CD4-positive, alpha-beta memory T cell (primary cell): ENCODE results near the gene PARD3B. TPM values are rescaled to one million over a fixed set of nuclear protein-coding genes. Genes with fewer than 3 reads are reported as not detected.

Source experiments
- CTCF ChIA-PET: fragments of 350-600 bp; sonication (Branson Sonifier 250); formaldehyde crosslinking; loops from one replicate; lab custom pipeline; 2021; ENCODE audit warnings: inconsistent platforms; ENCODE audit not compliant: partially characterized antibody; lab: Charles Lee
- POLR2A ChIA-PET: fragments of 350-600 bp; sonication (Branson Sonifier 250); formaldehyde crosslinking; loops from one replicate; lab custom pipeline; 2021; ENCODE audit not compliant: partially characterized antibody; lab: Charles Lee
- DNase-seq, 5 donors: peaks; one replicate each; pipeline versions ENCODE4 v3.0.0 to v3.0.0-alpha.2; 2020 to 2022; ENCODE audit warnings: mixed read lengths in 1 of 5
- H3K27ac ChIP-seq: one replicate; pipeline ENCODE4 v1.7.0; 2013; ENCODE audit warnings: low read depth, low read length
- H3K27me3 ChIP-seq: 2 replicates; pipeline ENCODE4 v1.7.0; 2013; ENCODE audit warnings: mild to moderate bottlenecking, low read length, moderate library complexity; ENCODE audit not compliant: insufficient read depth
- H3K36me3 ChIP-seq: 2 replicates; pipeline ENCODE4 v1.7.0; 2013; ENCODE audit warnings: mild to moderate bottlenecking, low read length, moderate library complexity; ENCODE audit not compliant: insufficient read depth
- H3K4me1 ChIP-seq: 2 replicates; pipeline ENCODE4 v1.7.0; 2013; ENCODE audit warnings: mild to moderate bottlenecking, low read length, moderate library complexity; ENCODE audit not compliant: insufficient read depth
- H3K4me3 ChIP-seq, 2 donors: one replicate each; pipeline ENCODE4 v1.7.0; 2013; ENCODE audit warnings: low read length in 2 of 2, mild to moderate bottlenecking in 1 of 2
- H3K9me3 ChIP-seq, 2 donors: one replicate each; pipeline ENCODE4 v1.7.0; 2013; ENCODE audit warnings: low read length in 2 of 2, control low read depth in 1 of 2; ENCODE audit not compliant: control insufficient read depth in 1 of 2
- H3K27ac Mint-ChIP-seq, 7 donors: one replicate each; pipeline ENCODE4 v1.8.0; 2020 to 2021; ENCODE audit warnings: mixed read lengths in 7 of 7, mild to moderate bottlenecking in 6 of 7, inconsistent platforms in 3 of 7, moderate library complexity in 3 of 7
- H3K27me3 Mint-ChIP-seq, 2 donors: one replicate each; pipeline ENCODE4 v1.8.0; 2020 to 2021; ENCODE audit warnings: mixed read lengths in 2 of 2
- H3K36me3 Mint-ChIP-seq, 2 donors: one replicate each; pipeline ENCODE4 v1.8.0; 2020 to 2021; ENCODE audit warnings: mixed read lengths in 2 of 2, inconsistent platforms in 1 of 2, mild to moderate bottlenecking in 1 of 2
- H3K4me1 Mint-ChIP-seq, 4 donors: one replicate each; pipeline ENCODE4 v1.8.0; 2020 to 2021; ENCODE audit warnings: mixed read lengths in 4 of 4, mild to moderate bottlenecking in 1 of 4
- H3K4me3 Mint-ChIP-seq, 8 donors: one replicate each; pipeline ENCODE4 v1.8.0; 2020 to 2021; ENCODE audit warnings: mixed read lengths in 8 of 8, mild to moderate bottlenecking in 7 of 8, moderate library complexity in 6 of 8, inconsistent platforms in 3 of 8
- H3K9me3 Mint-ChIP-seq, 8 donors: one replicate each; pipeline ENCODE4 v1.8.0; 2020 to 2021; ENCODE audit warnings: mixed read lengths in 8 of 8, mild to moderate bottlenecking in 5 of 8, inconsistent platforms in 3 of 8, moderate library complexity in 1 of 8
- intact Hi-C: fragments of 100-400 bp; cut with micrococcal nuclease; formaldehyde crosslinking; loops from one replicate; pipeline ENCODE4 v1.15.1; 2023
- polyA plus RNA-seq, 2 donors: library from polyadenylated mRNA; unstranded; fragments of 300-500 nt; fragmentation: Illumina TruSeq; gene quantifications; one replicate each; pipeline ENCODE4 v1.2.3, GENCODE V29; 2021
- total RNA-seq, 2 experiments: library from RNA; stranded (reverse); gene quantifications; one replicate each; pipeline ENCODE4 v1.2.3, GENCODE V29; 2021

The PARD3B gene
- total and polyA plus RNA-seq, 4 experiments from 2014 or later, result 0.44 to 1.3 (median 1.2) TPM; not detected in 1

DNA sequence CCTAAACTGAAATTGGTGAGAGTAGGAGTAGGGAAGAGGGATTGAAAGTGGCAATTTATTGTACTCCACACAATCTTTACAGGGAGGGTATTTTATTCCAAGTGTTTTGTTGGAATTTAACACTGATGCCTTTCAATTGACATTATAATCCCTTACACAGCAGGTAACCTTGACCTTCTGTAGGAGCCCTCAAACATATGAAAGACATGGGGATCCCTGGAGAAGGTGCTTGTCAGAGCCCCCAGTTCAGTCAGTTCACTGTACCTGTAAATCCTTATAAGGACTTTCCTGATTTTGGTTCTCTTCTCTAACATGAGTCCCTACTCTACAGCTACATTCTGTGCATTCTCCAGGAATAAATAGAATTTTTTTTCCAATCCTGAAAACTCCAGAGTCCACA, 752.1 kb downstream of the PARD3B start:
- H3K9me3 ChIP-seq, result no peaks in the 10 kb centered on the region
- no peaks in the 10 kb centered on the region for H3K36me3 Mint-ChIP-seq
- no peak overlapping the region for H3K27ac Mint-ChIP-seq
- no peak for DNase-seq
- no peaks in the 10 kb centered on the region for H3K4me1 ChIP-seq
- no peaks in the 10 kb centered on the region for H3K27me3 Mint-ChIP-seq
- no peak overlapping the region for H3K27ac ChIP-seq
- H3K4me3 Mint-ChIP-seq, result no peak overlapping the region
- peaks cover 0 to 2% (median 0%) of the 10 kb centered on the region in 4 donors for H3K4me1 Mint-ChIP-seq
- H3K4me3 ChIP-seq, result no peak overlapping the region
- no peaks in the 10 kb centered on the region for H3K27me3 ChIP-seq
- peaks cover 0 to under 1% (median 0%) of the 10 kb centered on the region in 8 donors for H3K9me3 Mint-ChIP-seq
- CTCF ChIA-PET, result no interaction called here
- POLR2A ChIA-PET, result no interaction called here
- H3K36me3 ChIP-seq, result no peaks in the 10 kb centered on the region
- intact Hi-C loops, result no loop called here

DNA sequence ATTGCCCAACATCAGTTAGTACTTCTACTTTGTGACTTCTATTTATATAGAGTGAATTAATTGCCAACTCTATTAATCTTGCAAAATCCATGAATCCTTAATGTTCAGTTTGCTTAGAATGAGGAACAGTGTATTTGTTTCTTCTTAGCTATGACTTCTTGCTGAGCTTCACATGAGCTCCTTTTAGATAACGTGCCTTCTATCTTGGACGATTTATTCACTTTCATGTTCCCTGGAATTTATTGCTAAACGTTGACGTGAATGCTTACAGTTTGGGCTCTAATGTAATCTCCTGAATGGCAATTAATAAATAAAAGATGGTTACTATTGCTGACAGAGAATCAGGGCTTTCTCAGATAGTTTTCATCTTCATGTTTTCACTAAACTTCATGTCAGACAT, 752.6 kb downstream of the PARD3B start:
- no peaks in the 10 kb centered on the region for H3K36me3 Mint-ChIP-seq
- H3K4me1 Mint-ChIP-seq, result peaks cover 0 to 2% (median 0%) of the 10 kb centered on the region in 4 donors
- H3K9me3 ChIP-seq, result no peaks in the 10 kb centered on the region
- no peaks in the 10 kb centered on the region for H3K36me3 ChIP-seq
- intact Hi-C loops, result no loop called here
- no peaks in the 10 kb centered on the region for H3K4me1 ChIP-seq
- H3K4me3 Mint-ChIP-seq, result no peak overlapping the region
- H3K27me3 Mint-ChIP-seq, result no peaks in the 10 kb centered on the region
- ChIA-PET POLR2A (no interaction called here), CTCF (no interaction called here)
- no peak overlapping the region for H3K4me3 ChIP-seq
- no peaks in the 10 kb centered on the region for H3K9me3 Mint-ChIP-seq
- no peak overlapping the region for H3K27ac Mint-ChIP-seq
- no peak overlapping the region for H3K27ac ChIP-seq
- no peak for DNase-seq
- no peaks in the 10 kb centered on the region for H3K27me3 ChIP-seq

DNA sequence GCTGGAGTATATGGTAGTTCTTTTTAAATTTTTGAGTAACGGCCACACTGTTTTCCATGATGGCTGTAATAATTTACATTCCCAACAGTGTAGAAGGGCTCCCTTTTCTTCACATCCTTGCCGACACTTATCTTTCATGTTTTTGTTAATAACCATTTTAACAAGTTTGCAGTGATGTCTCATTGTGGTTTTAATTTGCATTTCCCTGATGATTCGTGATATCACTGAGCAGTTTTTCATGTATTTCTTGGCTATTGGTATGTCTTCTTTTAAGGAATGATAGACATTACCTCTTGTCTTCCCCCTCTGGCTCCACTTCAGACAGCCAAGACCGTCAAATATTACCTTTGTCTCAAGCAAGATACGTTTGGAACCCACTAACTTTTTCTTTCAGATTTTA, 765.9 kb downstream of the PARD3B start:
- H3K27me3 ChIP-seq, result no peaks in the 10 kb centered on the region
- Mint-ChIP-seq H3K4me1 (no peaks in the 10 kb centered on the region), H3K27me3 (no peaks in the 10 kb centered on the region), H3K27ac (no peak overlapping the region), H3K36me3 (no peaks in the 10 kb centered on the region), H3K4me3 (no peak overlapping the region), H3K9me3 (peaks cover 0 to 2% (median 0%) of the 10 kb centered on the region in 8 donors)
- no peaks in the 10 kb centered on the region for H3K9me3 ChIP-seq
- no peak for DNase-seq
- intact Hi-C loops, result no loop called here
- H3K4me1 ChIP-seq, result no peaks in the 10 kb centered on the region
- ChIA-PET POLR2A (no interaction called here), CTCF (no interaction called here)
- no peak overlapping the region for H3K27ac ChIP-seq
- H3K36me3 ChIP-seq, result no peaks in the 10 kb centered on the region
- H3K4me3 ChIP-seq, result no peak overlapping the region

DNA sequence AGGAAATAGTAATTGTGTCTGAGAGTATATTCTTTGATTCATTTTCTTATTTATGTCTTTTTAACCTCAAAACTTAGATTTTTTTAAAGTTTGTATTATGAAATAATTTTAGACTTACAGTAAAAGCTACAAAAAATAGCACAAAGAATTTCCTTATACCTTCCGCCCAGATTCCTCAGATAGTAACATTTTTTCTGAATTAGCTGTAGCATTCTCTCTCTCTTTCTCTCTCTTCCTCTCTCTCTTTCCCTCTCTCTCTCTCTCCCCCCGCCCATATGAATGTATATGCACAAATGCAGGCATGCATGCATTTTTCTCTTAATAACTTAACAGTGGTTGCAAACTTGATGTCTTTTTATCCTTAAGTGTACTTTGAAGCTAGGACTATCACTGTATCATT, 776.0 kb downstream of the PARD3B start:
- Histone ChIP-seq H3K9me3 (no peaks in the 10 kb centered on the region), H3K27ac (no peak overlapping the region), H3K4me1 (no peaks in the 10 kb centered on the region), H3K36me3 (no peaks in the 10 kb centered on the region), H3K27me3 (no peaks in the 10 kb centered on the region), H3K4me3 (no peak overlapping the region)
- POLR2A ChIA-PET, result no interaction called here
- H3K9me3 Mint-ChIP-seq, result peaks cover 0 to 16% (median 5%) of the 10 kb centered on the region in 8 donors
- H3K4me1 Mint-ChIP-seq, result peaks cover 0 to 1% (median 0%) of the 10 kb centered on the region in 4 donors
- CTCF ChIA-PET, result no interaction called here
- no peaks in the 10 kb centered on the region for H3K36me3 Mint-ChIP-seq
- no peak overlapping the region for H3K4me3 Mint-ChIP-seq
- H3K27me3 Mint-ChIP-seq, result peaks cover 0 to 1% of the 10 kb centered on the region in 2 donors
- DNase-seq, result no peak
- intact Hi-C loops, result no loop called here
- H3K27ac Mint-ChIP-seq, result no peak overlapping the region

DNA sequence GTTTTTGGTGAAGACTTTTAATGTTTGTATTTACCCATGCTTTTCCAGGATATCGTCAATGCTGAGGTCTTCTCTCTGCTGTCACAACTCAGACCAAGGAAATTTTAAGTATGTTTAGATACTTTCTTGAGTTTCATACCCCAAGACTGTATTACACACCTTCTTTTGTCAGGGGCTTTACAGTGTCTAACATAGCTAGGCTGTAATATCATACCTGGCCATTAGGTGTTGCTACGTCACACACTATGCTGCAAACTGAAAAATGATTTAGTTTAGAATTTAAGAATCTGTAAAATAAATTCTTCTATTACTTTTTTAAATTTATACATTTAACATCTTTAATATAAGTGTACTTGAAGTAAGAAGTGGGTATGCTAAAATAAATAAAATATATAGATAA, 778.7 kb downstream of the PARD3B start:
- intact Hi-C loops, result no loop called here
- Mint-ChIP-seq H3K27ac (no peak overlapping the region), H3K4me3 (no peak overlapping the region), H3K27me3 (peaks cover 0 to 5% of the 10 kb centered on the region in 2 donors), H3K9me3 (peaks cover 0 to 11% (median 5%) of the 10 kb centered on the region in 8 donors), H3K4me1 (no peaks in the 10 kb centered on the region), H3K36me3 (no peaks in the 10 kb centered on the region)
- Histone ChIP-seq H3K9me3 (no peaks in the 10 kb centered on the region), H3K36me3 (no peaks in the 10 kb centered on the region), H3K4me1 (no peaks in the 10 kb centered on the region), H3K27me3 (no peaks in the 10 kb centered on the region), H3K27ac (no peak overlapping the region), H3K4me3 (no peak overlapping the region)
- DNase-seq, result no peak
- ChIA-PET POLR2A (no interaction called here), CTCF (interaction anchor here (1.3 to 1.6 kb wide), 2 partner anchors 12 to 352 kb away, joined by 3 read pairs; no protein-coding TSS in a partner anchor)

DNA sequence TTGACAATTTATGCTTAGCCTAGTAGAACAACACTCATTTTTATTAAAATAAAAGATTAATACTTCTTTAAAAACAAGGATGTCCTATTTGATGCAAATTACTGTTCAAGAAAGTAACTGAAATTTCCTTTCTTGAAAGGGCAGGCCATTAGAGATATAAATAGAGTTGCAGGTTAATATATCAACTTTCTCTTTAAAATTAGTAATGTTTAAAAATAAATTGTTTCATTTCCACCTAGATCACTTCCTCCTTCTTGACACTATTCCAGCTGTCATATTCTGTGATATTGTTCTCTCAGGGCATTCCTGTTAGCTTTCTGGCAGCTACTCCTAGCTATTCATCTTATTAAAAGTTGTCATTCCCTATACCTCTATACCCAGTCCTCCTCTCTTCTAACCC, 779.1 kb downstream of the PARD3B start:
- CTCF ChIA-PET, result interaction anchor here (1.3 kb wide), 1 partner anchor 352 kb away, joined by 3 read pairs; no protein-coding TSS in a partner anchor
- peaks cover 0 to 11% (median 5%) of the 10 kb centered on the region in 8 donors for H3K9me3 Mint-ChIP-seq

DNA sequence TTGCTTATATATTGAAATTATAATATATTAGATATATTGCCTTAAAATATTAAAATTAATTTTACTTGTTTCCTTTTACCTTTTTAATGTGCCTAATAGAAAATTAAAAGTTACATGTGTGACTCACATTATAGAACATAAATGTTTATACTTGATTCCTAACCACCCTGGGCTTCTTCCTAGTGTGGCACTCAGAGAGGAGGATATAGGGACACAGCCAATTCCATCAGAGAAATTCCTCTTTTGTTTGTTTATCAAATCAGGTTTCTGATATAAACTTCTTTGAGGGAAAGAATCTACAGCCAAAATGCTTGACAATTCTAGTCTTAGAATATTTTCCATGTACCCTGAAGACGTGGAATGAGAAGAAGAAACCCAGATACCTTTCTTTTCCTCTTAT, 788.1 kb downstream of the PARD3B start:
- Mint-ChIP-seq H3K36me3 (peaks cover 0 to 4% of the 10 kb centered on the region in 2 donors), H3K9me3 (peaks cover 3 to 17% (median 8%) of the 10 kb centered on the region in 8 donors), H3K27ac (no peak overlapping the region), H3K4me1 (no peaks in the 10 kb centered on the region), H3K27me3 (peaks cover 0 to 3% of the 10 kb centered on the region in 2 donors), H3K4me3 (no peak overlapping the region)
- H3K4me1 ChIP-seq, result no peaks in the 10 kb centered on the region
- H3K9me3 ChIP-seq, result no peaks in the 10 kb centered on the region
- no peak overlapping the region for H3K27ac ChIP-seq
- H3K27me3 ChIP-seq, result no peaks in the 10 kb centered on the region
- ChIA-PET POLR2A (no interaction called here), CTCF (no interaction called here)
- H3K36me3 ChIP-seq, result no peaks in the 10 kb centered on the region
- H3K4me3 ChIP-seq, result no peak overlapping the region
- intact Hi-C loops, result no loop called here
- DNase-seq, result no peak

More for the DNA sequence above, 779.1 kb downstream of the PARD3B start:
- DNase-seq, result no peak
- no peaks in the 10 kb centered on the region for H3K27me3 ChIP-seq
- Mint-ChIP-seq H3K27ac (no peak overlapping the region), H3K27me3 (peaks cover 0 to 5% of the 10 kb centered on the region in 2 donors), H3K4me3 (no peak overlapping the region), H3K36me3 (no peaks in the 10 kb centered on the region), H3K4me1 (no peaks in the 10 kb centered on the region)
- H3K4me3 ChIP-seq, result no peak overlapping the region
- intact Hi-C loops, result no loop called here
- H3K36me3 ChIP-seq, result no peaks in the 10 kb centered on the region
- POLR2A ChIA-PET, result no interaction called here
- no peaks in the 10 kb centered on the region for H3K9me3 ChIP-seq
- no peak overlapping the region for H3K27ac ChIP-seq
- H3K4me1 ChIP-seq, result no peaks in the 10 kb centered on the region
